ENCODE results near the gene MICU1. TPM values are rescaled to one million over a fixed set of nuclear protein-coding genes. Genes with fewer than 3 reads are reported as not detected.

The MICU1 gene
- total RNA-seq, 3 donors from 2014 or later (not counting 1 experiment from before 2014, with no cell fraction given), result 27.9 to 30.9 (median 29.4) TPM

- TF ChIP-seq CTCF (IDR thresholded peaks at IDR 0.05), result no peak
- H3K9me3 Mint-ChIP-seq, result no peaks in the 10 kb centered on the region
- Histone ChIP-seq H3K4me1 (ENCODE audit: control insufficient read depth, insufficient read depth, low read length) (no peaks in the 10 kb centered on the region), H3K9me3 (ENCODE audit: control insufficient read depth, insufficient read depth, low read length) (peaks cover 6% of the 10 kb centered on the region), H3K27me3 (ENCODE audit: control insufficient read depth, insufficient read depth, low read length) (no peaks in the 10 kb centered on the region), H3K4me3 (ENCODE audit: low read length) (no peak overlapping the region), H3K27ac (ENCODE audit: low read length) (no peak overlapping the region), H3K36me3 (ENCODE audit: control insufficient read depth, insufficient read depth, low read length) (peaks cover 3% of the 10 kb centered on the region)
- intact Hi-C loops (cut with micrococcal nuclease), result no loop called here
- peaks cover 9% of the 10 kb centered on the region for H3K36me3 Mint-ChIP-seq
- ATAC-seq, result no peak
- H3K27me3 Mint-ChIP-seq (ENCODE audit: low read depth in 2 of 2), result no peaks in the 10 kb centered on the region
- H3K4me1 Mint-ChIP-seq, result peaks cover 0 to 6% of the 10 kb centered on the region in 2 donors
- no peak overlapping the region for H3K27ac Mint-ChIP-seq
- no peak overlapping the region for H3K4me3 Mint-ChIP-seq
- DNase-seq, result no peak
Observed at GRCh38 chr10:72541337-72541736, 84.5 kb downstream of the MICU1 start.

- H3K36me3 Mint-ChIP-seq, result peaks cover 9% of the 10 kb centered on the region
- no peak overlapping the region for H3K4me3 Mint-ChIP-seq
- no peaks in the 10 kb centered on the region for H3K4me1 ChIP-seq (ENCODE audit: control insufficient read depth, insufficient read depth, low read length)
- intact Hi-C loops (cut with micrococcal nuclease), result no loop called here
- H3K27ac Mint-ChIP-seq, result no peak overlapping the region
- peaks cover 3% of the 10 kb centered on the region for H3K36me3 ChIP-seq (ENCODE audit: control insufficient read depth, insufficient read depth, low read length)
- H3K27me3 ChIP-seq (ENCODE audit: control insufficient read depth, insufficient read depth, low read length), result no peaks in the 10 kb centered on the region
- ATAC-seq (no peak), DNase-seq (no peak)
- no peaks in the 10 kb centered on the region for H3K9me3 Mint-ChIP-seq
- no peak for TF ChIP-seq CTCF (IDR thresholded peaks at IDR 0.05)
- H3K4me3 ChIP-seq (ENCODE audit: low read length), result no peak overlapping the region
- H3K27me3 Mint-ChIP-seq (ENCODE audit: low read depth in 2 of 2), result no peaks in the 10 kb centered on the region
- WGBS (ENCODE audit: insufficient coverage), result 93% methylated on average over 2 of the region's 2 CpGs
- peaks cover 6% of the 10 kb centered on the region for H3K9me3 ChIP-seq (ENCODE audit: control insufficient read depth, insufficient read depth, low read length)
- H3K4me1 Mint-ChIP-seq, result peaks cover 0 to 6% of the 10 kb centered on the region in 2 donors
- no peak overlapping the region for H3K27ac ChIP-seq (ENCODE audit: low read length)
Observed at GRCh38 chr10:72540193-72540807, 85.6 kb downstream of the MICU1 start.

- no peak overlapping the region for H3K27ac Mint-ChIP-seq
- no peaks in the 10 kb centered on the region for H3K27me3 Mint-ChIP-seq (ENCODE audit: low read depth in 2 of 2)
- peaks cover 0 to 6% of the 10 kb centered on the region in 2 donors for H3K4me1 Mint-ChIP-seq
- Histone ChIP-seq H3K9me3 (ENCODE audit: control insufficient read depth, insufficient read depth, low read length) (peaks cover 6% of the 10 kb centered on the region), H3K27me3 (ENCODE audit: control insufficient read depth, insufficient read depth, low read length) (no peaks in the 10 kb centered on the region), H3K4me3 (ENCODE audit: low read length) (no peak overlapping the region), H3K4me1 (ENCODE audit: control insufficient read depth, insufficient read depth, low read length) (no peaks in the 10 kb centered on the region), H3K36me3 (ENCODE audit: control insufficient read depth, insufficient read depth, low read length) (peaks cover under 1% of the 10 kb centered on the region), H3K27ac (ENCODE audit: low read length) (no peak overlapping the region)
- intact Hi-C loops (cut with micrococcal nuclease), result no loop called here
- H3K9me3 Mint-ChIP-seq, result no peaks in the 10 kb centered on the region
- no peak for ATAC-seq
- WGBS (ENCODE audit: insufficient coverage), result 100% methylated on average over 1 of the region's 1 CpG
- no peak overlapping the region for H3K4me3 Mint-ChIP-seq
- DNase-seq, result no peak
- H3K36me3 Mint-ChIP-seq, result peaks cover 9% of the 10 kb centered on the region
- no peak for TF ChIP-seq CTCF (IDR thresholded peaks at IDR 0.05)
Observed at GRCh38 chr10:72539137-72539536, 86.7 kb downstream of the MICU1 start.

GRCh38 chr10:72525689-72526088, 100.2 kb downstream of the MICU1 start:
- DNase-seq (no peak), ATAC-seq (no peak)
- no peaks in the 10 kb centered on the region for H3K36me3 ChIP-seq (ENCODE audit: control insufficient read depth, insufficient read depth, low read length)
- H3K27me3 ChIP-seq (ENCODE audit: control insufficient read depth, insufficient read depth, low read length), result no peaks in the 10 kb centered on the region
- no peaks in the 10 kb centered on the region for H3K27me3 Mint-ChIP-seq (ENCODE audit: low read depth in 2 of 2)
- no peak for TF ChIP-seq CTCF (IDR thresholded peaks at IDR 0.05)
- H3K4me1 ChIP-seq (ENCODE audit: control insufficient read depth, insufficient read depth, low read length), result no peaks in the 10 kb centered on the region
- H3K4me3 ChIP-seq (ENCODE audit: low read length), result no peak overlapping the region
- no peaks in the 10 kb centered on the region for H3K4me1 Mint-ChIP-seq
- H3K9me3 ChIP-seq (ENCODE audit: control insufficient read depth, insufficient read depth, low read length), result no peaks in the 10 kb centered on the region
- no peak overlapping the region for H3K27ac Mint-ChIP-seq
- H3K4me3 Mint-ChIP-seq, result no peak overlapping the region
- no peak overlapping the region for H3K27ac ChIP-seq (ENCODE audit: low read length)
- no peaks in the 10 kb centered on the region for H3K36me3 Mint-ChIP-seq
- H3K9me3 Mint-ChIP-seq, result no peaks in the 10 kb centered on the region
- intact Hi-C loops (cut with micrococcal nuclease), result no loop called here

All from natural killer cell (primary cell).